Thyroid gland (tissue), 4 donors: ENCODE data around the gene OR10V1.

ENCODE experiments used
- CTCF ChIP-seq, 6 experiments: fragments of 200-600 bp in 3 of 6; fragments of 450-650 bp in 3 of 6; sonication (generic) in 3 of 6; IDR thresholded peaks; one replicate each; pipeline ENCODE4 v1.5.1; 2016 to 2019; ENCODE audit warnings: antibody characterized with exemption in 6 of 6, mild to moderate bottlenecking in 2 of 6, inconsistent platforms in 1 of 6, moderate library complexity in 1 of 6
- POLR2A ChIP-seq, 2 donors: fragments of 450-650 bp; IDR thresholded peaks; one replicate each; pipeline ENCODE4 v1.6.1; 2017; ENCODE audit warnings: antibody characterized with exemption in 2 of 2, mild to moderate bottlenecking in 2 of 2, moderate library complexity in 1 of 2

GRCh38 chr11:59719556-59719955 is 5.9 kb upstream of the OR10V1 start:
- no peak for TF ChIP-seq CTCF (IDR thresholded peaks at IDR 0.05)
- TF ChIP-seq POLR2A (IDR thresholded peaks at IDR 0.05), result no peak
